ENCODE results near the gene XKR7.

GRCh38 chr20:32007787-32008616 lies 40.1 kb downstream of the XKR7 start:
- TF ChIP-seq CTCF (IDR thresholded peaks at IDR 0.05) (no peak), POLR2A (IDR thresholded peaks at IDR 0.05) (no peak)
